Skeletal muscle satellite cell (primary cell): Measurements from ENCODE around the gene DSCAM.
"Not testable (repeated sequence)": the region's sequence is repeated elsewhere in the genome, so short reads cannot be mapped to it uniquely, and the experiment has no call there.

Experiments
- H3K27me3 ChIP-seq: 2 replicates; pipeline ENCODE4 v1.7.0; 2013; ENCODE audit warnings: low read length; ENCODE audit not compliant: control insufficient read depth, insufficient read depth
- H3K36me3 ChIP-seq: 2 replicates; pipeline ENCODE4 v1.7.0; 2013; ENCODE audit warnings: mild to moderate bottlenecking, control low read depth, low read length; ENCODE audit not compliant: insufficient read depth
- H3K4me1 ChIP-seq: 2 replicates; pipeline ENCODE4 v1.7.0; 2013; ENCODE audit warnings: low read length; ENCODE audit not compliant: control insufficient read depth, insufficient read depth
- H3K4me2 ChIP-seq: 2 replicates; pipeline ENCODE4 v1.7.0; 2013; ENCODE audit warnings: mild to moderate bottlenecking, low read length
- H3K4me3 ChIP-seq: 2 replicates; pipeline ENCODE4 v1.7.0; 2013; ENCODE audit warnings: low read length
- H3K9ac ChIP-seq: 2 replicates; pipeline ENCODE4 v1.7.0; 2013; ENCODE audit warnings: mild to moderate bottlenecking, low read depth, low read length, moderate library complexity
- H3K9me3 ChIP-seq: replicated peaks from 2 replicates; pipeline ENCODE4 v1.7.0; 2013; ENCODE audit warnings: mild to moderate bottlenecking, control low read depth, low read length

Gene DSCAM

GRCh38 chr21:40324389-40324788 is 522.6 kb downstream of the DSCAM start:
- Histone ChIP-seq H3K9me3 (peaks cover 19% of the 10 kb centered on the region), H3K27me3 (no peaks in the 10 kb centered on the region), H3K4me3 (no peak overlapping the region), H3K9ac (no peak overlapping the region), H3K4me1 (no peaks in the 10 kb centered on the region), H3K36me3 (no peaks in the 10 kb centered on the region), H3K4me2 (no peak overlapping the region)

- H3K9ac ChIP-seq, H3K4me2 ChIP-seq: not testable (repeated sequence)
Measured at GRCh38 chr21:40320718-40321117, 526.2 kb downstream of the DSCAM start.

GRCh38 chr21:40318371-40318770 is 528.6 kb downstream of the DSCAM start:
- Histone ChIP-seq H3K4me1 (no peaks in the 10 kb centered on the region), H3K36me3 (no peaks in the 10 kb centered on the region), H3K9ac (no peak overlapping the region)

More at GRCh38 chr21:40320718-40321117, 526.2 kb downstream of the DSCAM start:
- H3K27me3 ChIP-seq, H3K36me3 ChIP-seq, H3K4me3 ChIP-seq, H3K4me1 ChIP-seq: not testable (repeated sequence)
- H3K9me3 ChIP-seq: peaks cover 19% of the 10 kb centered on the region

GRCh38 chr21:40316104-40316503 is 530.9 kb downstream of the DSCAM start:
- peaks cover 12% of the 10 kb centered on the region for H3K9me3 ChIP-seq
- no peaks in the 10 kb centered on the region for H3K36me3 ChIP-seq

More at GRCh38 chr21:40318371-40318770, 528.6 kb downstream of the DSCAM start:
- peaks cover 15% of the 10 kb centered on the region for H3K9me3 ChIP-seq
- H3K27me3 ChIP-seq: no peaks in the 10 kb centered on the region
- no peak overlapping the region for H3K4me2 ChIP-seq
- H3K4me3 ChIP-seq: no peak overlapping the region

GRCh38 chr21:40315626-40316025 is 531.3 kb downstream of the DSCAM start:
- Histone ChIP-seq H3K4me3 (no peak overlapping the region), H3K9me3 (peaks cover 10% of the 10 kb centered on the region), H3K9ac (no peak overlapping the region), H3K4me1 (no peaks in the 10 kb centered on the region), H3K36me3 (no peaks in the 10 kb centered on the region), H3K27me3 (no peaks in the 10 kb centered on the region), H3K4me2 (no peak overlapping the region)

More at GRCh38 chr21:40316104-40316503, 530.9 kb downstream of the DSCAM start:
- Histone ChIP-seq H3K4me2 (no peak overlapping the region), H3K9ac (no peak overlapping the region), H3K27me3 (no peaks in the 10 kb centered on the region), H3K4me3 (no peak overlapping the region), H3K4me1 (no peaks in the 10 kb centered on the region)

GRCh38 chr21:40313260-40313659 is 533.7 kb downstream of the DSCAM start:
- Histone ChIP-seq H3K4me1 (no peaks in the 10 kb centered on the region), H3K36me3 (no peaks in the 10 kb centered on the region), H3K9me3 (peaks cover 13% of the 10 kb centered on the region), H3K27me3 (no peaks in the 10 kb centered on the region), H3K4me3 (no peak overlapping the region), H3K9ac (no peak overlapping the region), H3K4me2 (no peak overlapping the region)

- no peaks in the 10 kb centered on the region for H3K27me3 ChIP-seq
- H3K4me1 ChIP-seq: no peaks in the 10 kb centered on the region
- H3K9ac ChIP-seq: no peak overlapping the region
- peaks cover 11% of the 10 kb centered on the region for H3K9me3 ChIP-seq
- H3K4me2 ChIP-seq: no peak overlapping the region
- H3K36me3 ChIP-seq: no peaks in the 10 kb centered on the region
- H3K4me3 ChIP-seq: no peak overlapping the region
Measured at GRCh38 chr21:40300300-40300699, 546.7 kb downstream of the DSCAM start.

- H3K9me3 ChIP-seq: peaks cover 19% of the 10 kb centered on the region
- no peaks in the 10 kb centered on the region for H3K4me1 ChIP-seq
- H3K27me3 ChIP-seq: no peaks in the 10 kb centered on the region
- H3K36me3 ChIP-seq: no peaks in the 10 kb centered on the region
- H3K4me3 ChIP-seq: no peak overlapping the region
- no peak overlapping the region for H3K9ac ChIP-seq
- H3K4me2 ChIP-seq: no peak overlapping the region
Measured at GRCh38 chr21:40299451-40299850, 547.5 kb downstream of the DSCAM start.

- Histone ChIP-seq H3K4me3 (no peak overlapping the region), H3K9ac (no peak overlapping the region), H3K4me1 (no peaks in the 10 kb centered on the region), H3K9me3 (peaks cover 13% of the 10 kb centered on the region), H3K36me3 (no peaks in the 10 kb centered on the region), H3K4me2 (no peak overlapping the region), H3K27me3 (no peaks in the 10 kb centered on the region)
Measured at GRCh38 chr21:40294345-40294744, 552.6 kb downstream of the DSCAM start.

GRCh38 chr21:40291560-40291959 is 555.4 kb downstream of the DSCAM start:
- Histone ChIP-seq H3K36me3 (no peaks in the 10 kb centered on the region), H3K4me3 (no peak overlapping the region), H3K9me3 (peaks cover 23% of the 10 kb centered on the region), H3K27me3 (no peaks in the 10 kb centered on the region), H3K4me1 (no peaks in the 10 kb centered on the region), H3K4me2 (no peak overlapping the region), H3K9ac (no peak overlapping the region)

- H3K4me3 ChIP-seq: no peak overlapping the region
- no peak overlapping the region for H3K9ac ChIP-seq
- peaks cover 17% of the 10 kb centered on the region for H3K9me3 ChIP-seq
- no peak overlapping the region for H3K4me2 ChIP-seq
- no peaks in the 10 kb centered on the region for H3K4me1 ChIP-seq
- no peaks in the 10 kb centered on the region for H3K36me3 ChIP-seq
- no peaks in the 10 kb centered on the region for H3K27me3 ChIP-seq
Measured at GRCh38 chr21:40284409-40284808, 562.5 kb downstream of the DSCAM start.

- Histone ChIP-seq H3K9ac (no peak overlapping the region), H3K4me3 (no peak overlapping the region), H3K4me1 (no peaks in the 10 kb centered on the region), H3K9me3 (peaks cover 13% of the 10 kb centered on the region), H3K27me3 (no peaks in the 10 kb centered on the region), H3K36me3 (no peaks in the 10 kb centered on the region), H3K4me2 (no peak overlapping the region)
Measured at GRCh38 chr21:40282912-40283886, 563.8 kb downstream of the DSCAM start.
